Skeletal muscle cell (primary cell): ENCODE measurements around the gene POU2AF2.
"Not testable (repeated sequence)": the region's sequence is repeated elsewhere in the genome, so short reads cannot be mapped to it uniquely, and the experiment has no call there.

Experiments used
- DNase-seq: peaks from one replicate; pipeline ENCODE4 v3.0.0-alpha.2; 2010; ENCODE audit warnings: low read depth
- H3K4me3 ChIP-seq: 2 replicates; pipeline ENCODE4 v1.5.1; 2011; ENCODE audit warnings: low read depth, mild to moderate bottlenecking, control low read depth, low read length, moderate library complexity

The POU2AF2 gene

GRCh38 chr11:111253131-111253530, 7.6 kb downstream of the POU2AF2 start:
- no peak overlapping the region for H3K4me3 ChIP-seq
- no peak for DNase-seq

- DNase-seq: no peak
- H3K4me3 ChIP-seq: no peak overlapping the region
Observed at GRCh38 chr11:111253630-111254029, 8.1 kb downstream of the POU2AF2 start.

GRCh38 chr11:111258046-111258445, 12.5 kb downstream of the POU2AF2 start:
- no peak for DNase-seq
- no peak overlapping the region for H3K4me3 ChIP-seq

GRCh38 chr11:111259896-111260295, 14.4 kb downstream of the POU2AF2 start:
- no peak overlapping the region for H3K4me3 ChIP-seq
- DNase-seq: no peak

- H3K4me3 ChIP-seq: no peak overlapping the region
- no peak for DNase-seq
Observed at GRCh38 chr11:111260811-111261210, 15.3 kb downstream of the POU2AF2 start.

GRCh38 chr11:111264646-111265045, 19.1 kb downstream of the POU2AF2 start:
- no peak for DNase-seq
- no peak overlapping the region for H3K4me3 ChIP-seq

- H3K4me3 ChIP-seq: no peak overlapping the region
- no peak for DNase-seq
Observed at GRCh38 chr11:111265421-111265820, 19.9 kb downstream of the POU2AF2 start.

GRCh38 chr11:111268303-111268702, 22.8 kb downstream of the POU2AF2 start:
- DNase-seq, H3K4me3 ChIP-seq: not testable (repeated sequence)

GRCh38 chr11:111269146-111269868, 23.8 kb downstream of the POU2AF2 start:
- no peak overlapping the region for H3K4me3 ChIP-seq
- DNase-seq: no peak

GRCh38 chr11:111272420-111272819, 26.9 kb downstream of the POU2AF2 start:
- no peak overlapping the region for H3K4me3 ChIP-seq
- DNase-seq: no peak

- no peak overlapping the region for H3K4me3 ChIP-seq
- DNase-seq: no peak
Observed at GRCh38 chr11:111282562-111283075, 37.1 kb downstream of the POU2AF2 start.

- H3K4me3 ChIP-seq: no peak overlapping the region
- DNase-seq: peak; percentile 25
Observed at GRCh38 chr11:111283945-111284481, 38.5 kb downstream of the POU2AF2 start.

- H3K4me3 ChIP-seq: no peak overlapping the region
- no peak for DNase-seq
Observed at GRCh38 chr11:111285189-111286091, 39.9 kb downstream of the POU2AF2 start.

GRCh38 chr11:111291764-111292163, 46.2 kb downstream of the POU2AF2 start:
- no peak for DNase-seq
- H3K4me3 ChIP-seq: no peak overlapping the region

GRCh38 chr11:111292408-111292807, 46.9 kb downstream of the POU2AF2 start:
- H3K4me3 ChIP-seq, DNase-seq: not testable (repeated sequence)

- H3K4me3 ChIP-seq: no peak overlapping the region
Observed at GRCh38 chr11:111296196-111296595, 50.7 kb downstream of the POU2AF2 start.

GRCh38 chr11:111297696-111298095, 52.2 kb downstream of the POU2AF2 start:
- DNase-seq: no peak
- no peak overlapping the region for H3K4me3 ChIP-seq

More at GRCh38 chr11:111296196-111296595, 50.7 kb downstream of the POU2AF2 start:
- DNase-seq: no peak

- peak within 1 kb of the TSS; percentile 53 for H3K4me3 ChIP-seq
- DNase-seq: no peak
Observed at GRCh38 chr11:111298413-111299100, 53.0 kb downstream of the POU2AF2 start, which contains the start of gene POU2AF3. POU2AF3 (plus strand) TSS chr11:111298546; CDS start chr11:111298582, 36 bp downstream.
